ENCODE measurements around the gene INTS6. TPM values are rescaled to one million over a fixed set of nuclear protein-coding genes. Genes with fewer than 3 reads are reported as not detected.

The INTS6 gene
- total and polyA plus RNA-seq, 2 of the 4 experiments (the other 2 are of a cell fraction): 12.9 to 42.3 TPM

- Histone ChIP-seq H4K20me1 (ENCODE audit: insufficient read depth, low read length) (no peaks in the 10 kb centered on the region; the same call in 1 of the 2 replicates), H2AK9ac (replicated peaks; ENCODE audit: low read depth, low read length, poor library complexity) (no peak overlapping the region), H2BK120ac (ENCODE audit: low read depth, low read length) (no peak overlapping the region), H3K79me1 (ENCODE audit: low read depth in 1 of 2, low read length in 2 of 2) (no peaks in the 10 kb centered on the region), H3K9me3 (ENCODE audit: control insufficient read depth, insufficient read depth, low read length) (no peaks in the 10 kb centered on the region), H3K27me3 (ENCODE audit: control insufficient read depth, insufficient read depth, low read length) (peaks cover 3% of the 10 kb centered on the region; the same call in 1 of the 2 replicates), H3K9ac (ENCODE audit: low read depth, low read length) (no peak overlapping the region), H3K4me2 (ENCODE audit: low read depth, low read length) (no peak overlapping the region), H2AK5ac (ENCODE audit: low read depth, low read length) (no peak overlapping the region), H2BK15ac (ENCODE audit: low read depth, low read length) (no peak overlapping the region), H4K5ac (ENCODE audit: low read depth, low read length) (no peak overlapping the region), H4K91ac (ENCODE audit: insufficient read depth, low read depth, low read length) (no peak overlapping the region), H3K23ac (ENCODE audit: low read depth, low read length) (no peak overlapping the region), H3K18ac (ENCODE audit: low read depth, low read length) (no peak overlapping the region), H3K56ac (ENCODE audit: extremely low read depth, insufficient read depth, low read length) (no peak overlapping the region), H3K36me3 (ENCODE audit: control insufficient read depth, insufficient read depth, low read length) (no peaks in the 10 kb centered on the region), H2BK20ac (ENCODE audit: low read depth, low read length) (no peak overlapping the region), H3K27ac (ENCODE audit: insufficient read depth, low read length) (no peak overlapping the region), H3K4ac (ENCODE audit: low read depth, low read length) (no peak overlapping the region), H4K8ac (ENCODE audit: low read depth in 2 of 2, low read length in 2 of 2) (no peak overlapping the region), H3K4me1 (ENCODE audit: control insufficient read depth, insufficient read depth, low read length) (no peaks in the 10 kb centered on the region), H3K14ac (replicated peaks; ENCODE audit: low read depth, low read length) (no peak overlapping the region), H3K9me1 (ENCODE audit: insufficient read depth, low read length) (no peaks in the 10 kb centered on the region), H3K4me3 (ENCODE audit: insufficient read depth, low read depth, low read length) (no peak overlapping the region), H2BK5ac (ENCODE audit: low read depth, low read length, poor library complexity, severe bottlenecking) (no peak overlapping the region), H2AFZ (replicated peaks; ENCODE audit: low read length, poor library complexity) (no peak overlapping the region)
- TF ChIP-seq POLR2A (IDR thresholded peaks at IDR 0.05; ENCODE audit: low read depth, low read length): no peak
- no peak for TF ChIP-seq RCOR1 (IDR thresholded peaks at IDR 0.05; ENCODE audit: insufficient replicate concordance, low read length)
- TF ChIP-seq RFX5 (IDR thresholded peaks at IDR 0.05; ENCODE audit: low read depth, low read length): no peak
- TF ChIP-seq BHLHE40 (IDR thresholded peaks at IDR 0.05; ENCODE audit: low read depth, low read length): no peak
- TF ChIP-seq CTCF (conservative IDR thresholded peaks at IDR 0.05; ENCODE audit: low read depth, low read length): no peak
- TF ChIP-seq RAD21 (IDR thresholded peaks at IDR 0.05; ENCODE audit: low read length): no peak
- no peak for TF ChIP-seq SMC3 (IDR thresholded peaks at IDR 0.05; ENCODE audit: low read depth, low read length)
- TF ChIP-seq MXI1 (IDR thresholded peaks at IDR 0.05; ENCODE audit: borderline replicate concordance, low read depth, low read length): no peak
- TF ChIP-seq MAZ (IDR thresholded peaks at IDR 0.05; ENCODE audit: borderline replicate concordance, low read depth, low read length): no peak
- no peak for TF ChIP-seq CHD1 (IDR thresholded peaks at IDR 0.05; ENCODE audit: low read depth, low read length)
- TF ChIP-seq, protein P1, sequence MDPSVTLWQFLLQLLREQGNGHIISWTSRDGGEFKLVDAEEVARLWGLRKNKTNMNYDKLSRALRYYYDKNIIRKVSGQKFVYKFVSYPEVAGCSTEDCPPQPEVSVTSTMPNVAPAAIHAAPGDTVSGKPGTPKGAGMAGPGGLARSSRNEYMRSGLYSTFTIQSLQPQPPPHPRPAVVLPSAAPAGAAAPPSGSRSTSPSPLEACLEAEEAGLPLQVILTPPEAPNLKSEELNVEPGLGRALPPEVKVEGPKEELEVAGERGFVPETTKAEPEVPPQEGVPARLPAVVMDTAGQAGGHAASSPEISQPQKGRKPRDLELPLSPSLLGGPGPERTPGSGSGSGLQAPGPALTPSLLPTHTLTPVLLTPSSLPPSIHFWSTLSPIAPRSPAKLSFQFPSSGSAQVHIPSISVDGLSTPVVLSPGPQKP (IDR thresholded peaks at IDR 0.05; ENCODE audit: borderline replicate concordance, low read depth, low read length): no peak
- TF ChIP-seq CEBPB (IDR thresholded peaks at IDR 0.05; ENCODE audit: low read depth, low read length): no peak
- TF ChIP-seq NFE2L2 (IDR thresholded peaks at IDR 0.05; ENCODE audit: low read depth, low read length): no peak
- TF ChIP-seq MAFK (IDR thresholded peaks at IDR 0.05; ENCODE audit: low read depth, low read length): no peak
- no peak for TF ChIP-seq FOS (IDR thresholded peaks at IDR 0.05; ENCODE audit: low read depth, low read length)
- TF ChIP-seq, protein P2, sequence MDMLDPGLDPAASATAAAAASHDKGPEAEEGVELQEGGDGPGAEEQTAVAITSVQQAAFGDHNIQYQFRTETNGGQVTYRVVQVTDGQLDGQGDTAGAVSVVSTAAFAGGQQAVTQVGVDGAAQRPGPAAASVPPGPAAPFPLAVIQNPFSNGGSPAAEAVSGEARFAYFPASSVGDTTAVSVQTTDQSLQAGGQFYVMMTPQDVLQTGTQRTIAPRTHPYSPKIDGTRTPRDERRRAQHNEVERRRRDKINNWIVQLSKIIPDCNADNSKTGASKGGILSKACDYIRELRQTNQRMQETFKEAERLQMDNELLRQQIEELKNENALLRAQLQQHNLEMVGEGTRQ (IDR thresholded peaks at IDR 0.05; ENCODE audit: low read depth, low read length): no peak
- dilution Hi-C loops (cut with HindIII; ENCODE audit: low sequenced_read_pairs, unreplicated experiment) (no loop called here), intact Hi-C loops (cut with micrococcal nuclease) (no loop called here), in situ Hi-C loops (cut with MboI; ENCODE audit: low sequenced_read_pairs) (no loop called here)
- DNase-seq (no peak), ATAC-seq (ENCODE audit: low read depth) (no peak)
- POLR2A ChIA-PET (ENCODE audit: unreplicated experiment): no interaction called here
- no TSS peak for BruUV-seq (replicated peaks)
- CTCF ChIA-PET: no interaction called here
Observed at GRCh38 chr13:51333826-51334225, 119.0 kb downstream of the INTS6 start.
